T-helper 2 cell (primary cell): ENCODE data around the gene FBXL19.

Source experiments
- DNase-seq, 5 experiments: peaks; one replicate each; pipeline versions ENCODE4 v3.0.0 to v3.0.0-alpha.2; 2012 to 2022

The FBXL19 gene

GRCh38 chr16:30990105-30990504 is 66.7 kb downstream of the FBXL19 start:
- no peak for DNase-seq

GRCh38 chr16:30991052-30991451 is 67.7 kb downstream of the FBXL19 start:
- DNase-seq = no peak

GRCh38 chr16:30992276-30992780 is 69.0 kb downstream of the FBXL19 start:
- DNase-seq = no peak

- peak in 1 of 5 experiments; percentile 23 for DNase-seq
These were observed 69.8 kb downstream of the FBXL19 start for GRCh38 chr16:30992931-30993816.

GRCh38 chr16:30995927-30996323 is 72.6 kb downstream of the FBXL19 start:
- DNase-seq = no peak

- DNase-seq = no peak
These were observed 73.1 kb downstream of the FBXL19 start for GRCh38 chr16:30996324-30996984.

GRCh38 chr16:30996985-30997724 is 73.8 kb downstream of the FBXL19 start:
- peak; percentile 50 to 81 (median 77) for DNase-seq

- DNase-seq = no peak
These were observed 74.6 kb downstream of the FBXL19 start for GRCh38 chr16:30997725-30998711.
